Tongue (tissue), 2 donors: ENCODE measurements around the gene PPARG. TPM values are rescaled to one million over a fixed set of nuclear protein-coding genes. Genes with fewer than 3 reads are reported as not detected.

ENCODE experiments used
- small RNA-seq: library from RNA; depleted of rRNA; stranded (forward); fragments of <200 nt; gene quantifications from one replicate; pipeline ENCODE3, GENCODE V24; 2014; ENCODE audit warnings: low replicate concordance
- total RNA-seq: library from RNA; depleted of rRNA; stranded (reverse); fragments of >200 nt; gene quantifications from one replicate; pipeline ENCODE4 v1.2.3, GENCODE V29; 2014

The PPARG gene
- total RNA-seq, 1 donor from 2014 or later, result 8.2 TPM

Small RNA genes lying within 50 kb of the gene (small RNA-seq; reads per million reads assigned to genes)
- not detected for gene AC091492.1

Other genes starting within 250 kb of the PPARG start
- gene TIMP4, start 130.2 kb upstream of the PPARG start, total RNA-seq, result 1.1 TPM
- 16.2 TPM for gene TSEN2, start 195.4 kb downstream of the PPARG start, total RNA-seq